Measurements from ENCODE around the gene IL20RB.

Gene IL20RB

DNA sequence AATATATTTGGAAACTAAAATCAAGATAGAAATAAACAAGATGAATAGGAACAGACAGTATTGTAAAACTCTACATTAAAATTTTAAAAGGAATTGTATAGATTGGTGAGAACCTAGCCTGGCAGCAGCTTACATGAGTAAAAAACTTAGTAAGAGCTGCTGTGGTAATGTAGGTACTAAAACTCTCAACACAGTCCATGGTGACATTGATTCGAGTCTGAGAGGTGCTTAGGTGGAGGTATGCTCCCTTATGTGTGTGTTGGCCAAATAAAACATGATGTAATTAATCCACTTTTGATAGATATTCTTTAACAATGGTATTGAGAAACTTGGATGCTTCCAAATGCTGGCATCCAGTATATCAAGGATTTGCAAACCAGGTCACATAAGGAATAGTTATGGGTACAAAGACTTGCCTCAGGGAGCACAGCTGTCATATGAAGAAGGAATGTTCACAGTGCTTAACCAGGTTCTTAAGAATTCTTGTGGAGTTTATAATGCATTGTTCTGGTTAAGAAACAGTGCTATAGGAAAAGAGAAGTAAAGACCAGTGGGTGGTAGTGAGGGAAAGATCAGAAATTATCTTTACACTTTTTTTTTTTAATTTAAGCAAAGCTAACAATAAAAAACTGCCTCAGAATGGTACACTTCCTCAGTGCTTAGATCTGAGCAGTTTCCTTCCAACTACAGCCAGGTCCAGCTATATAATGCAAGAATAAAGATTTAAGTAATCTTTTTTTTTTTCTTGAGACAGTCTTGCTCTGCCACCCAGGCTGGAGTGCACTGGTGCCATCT is 24.6 kb upstream of the IL20RB start:
- DNase-seq (no peak), ATAC-seq (peak; percentile 62)
- Mint-ChIP-seq H3K9me3 (peaks cover 5 to 7% of the 10 kb centered on the region in 2 donors), H3K4me3 (no peak overlapping the region), H3K27ac (peak overlapping the region; percentile 71 to 87), H3K4me1 (peaks cover 47% of the 10 kb centered on the region), H3K27me3 (no peaks in the 10 kb centered on the region)

DNA sequence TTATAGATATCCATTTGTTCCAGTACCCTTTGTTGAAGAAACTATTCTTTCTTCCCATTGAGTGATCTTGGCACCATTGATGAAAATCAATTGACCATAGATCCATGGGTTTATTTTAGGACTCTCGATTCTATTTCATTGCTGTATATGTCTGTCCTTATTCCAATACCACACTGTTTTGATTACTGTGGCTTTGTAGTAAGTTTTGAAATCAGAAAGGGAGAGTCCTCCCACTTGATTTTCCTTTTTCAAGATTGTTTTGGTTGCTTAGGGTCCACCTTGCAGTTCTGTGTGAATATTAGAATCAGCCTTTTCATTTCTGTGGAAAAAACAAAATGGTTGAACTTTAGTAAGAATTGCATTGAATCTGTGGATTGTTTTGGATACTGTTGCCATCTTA is 20.6 kb upstream of the IL20RB start:
- Mint-ChIP-seq H3K4me1 (peaks cover 55% of the 10 kb centered on the region), H3K27me3 (no peaks in the 10 kb centered on the region)

DNA sequence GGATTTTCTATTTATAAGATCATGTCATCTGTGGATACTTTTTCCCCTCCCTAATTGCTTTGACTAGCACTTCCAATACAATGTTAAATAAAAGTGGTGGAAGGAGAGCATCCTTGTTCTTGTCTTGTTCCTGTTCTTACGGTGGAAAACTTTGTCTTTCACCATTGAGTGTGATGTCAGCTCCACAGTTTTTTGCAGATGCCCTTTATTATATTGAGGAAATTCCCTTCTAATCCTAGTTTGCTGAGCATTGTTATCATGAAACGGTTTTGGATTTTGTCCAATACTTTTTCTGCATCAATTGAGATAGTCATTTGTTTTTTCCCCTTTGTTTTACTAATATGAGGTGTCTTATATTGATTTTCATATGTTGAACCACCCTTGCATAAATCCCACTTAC is 19.9 kb upstream of the IL20RB start:
- Mint-ChIP-seq H3K4me3 (no peak overlapping the region), H3K27me3 (no peaks in the 10 kb centered on the region), H3K9me3 (peaks cover 7 to 9% of the 10 kb centered on the region in 2 donors), H3K27ac (peak overlapping the region in 1 of 2 donors; percentile 50), H3K4me1 (peaks cover 55% of the 10 kb centered on the region)
- DNase-seq (no peak), ATAC-seq (no peak)

More for the DNA sequence above, 20.6 kb upstream of the IL20RB start:
- no peak for DNase-seq
- ATAC-seq: no peak
- Mint-ChIP-seq H3K27ac (no peak overlapping the region), H3K9me3 (peaks cover 7 to 9% of the 10 kb centered on the region in 2 donors), H3K4me3 (no peak overlapping the region)

DNA sequence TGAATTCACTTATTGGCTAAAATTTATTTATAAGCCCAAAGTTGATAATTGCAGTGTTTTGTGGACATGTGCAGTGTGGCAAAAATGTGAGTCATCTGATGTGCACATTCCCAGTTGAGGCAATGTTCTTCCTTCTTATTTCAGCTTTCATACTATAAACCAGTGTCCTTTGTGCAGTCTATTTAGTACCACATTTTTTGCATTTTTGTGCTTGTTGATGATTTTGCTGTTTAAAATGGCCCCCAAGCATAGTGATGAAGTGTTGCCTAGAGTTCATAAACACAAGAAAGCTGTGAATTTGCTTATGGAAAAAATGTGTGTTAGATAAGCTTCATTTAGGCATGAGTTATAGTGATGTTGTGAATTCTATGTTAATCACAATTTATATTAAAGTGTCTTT is 19.4 kb upstream of the IL20RB start:
- Mint-ChIP-seq H3K27me3 (no peaks in the 10 kb centered on the region), H3K27ac (peak overlapping the region in 1 of 2 donors; percentile 40), H3K4me1 (peaks cover 55% of the 10 kb centered on the region), H3K9me3 (peaks cover 7 to 9% of the 10 kb centered on the region in 2 donors), H3K4me3 (no peak overlapping the region)
- DNase-seq (no peak), ATAC-seq (peak; percentile 42)

DNA sequence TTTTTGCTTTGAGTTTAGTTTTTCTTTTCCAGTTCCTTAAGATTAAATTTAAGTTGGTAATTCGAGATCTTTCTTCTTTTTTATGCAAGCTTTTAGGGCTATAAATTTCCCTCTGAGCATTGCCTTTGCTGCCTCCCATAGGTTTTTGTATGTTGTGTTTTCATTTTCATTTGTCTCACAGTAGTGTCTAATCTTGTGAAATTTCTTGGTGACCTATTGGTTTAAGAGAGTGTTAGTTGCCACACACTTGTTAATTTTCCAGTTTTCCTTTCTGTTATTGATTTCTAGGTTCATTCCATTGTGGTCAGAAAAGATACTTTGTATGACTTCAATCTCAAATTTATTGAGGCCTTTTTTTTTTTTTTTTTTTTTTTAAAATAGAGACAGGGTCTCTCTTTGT is 18.3 kb upstream of the IL20RB start:
- H3K9me3 Mint-ChIP-seq: peaks cover 7 to 9% of the 10 kb centered on the region in 2 donors
- no peaks in the 10 kb centered on the region for H3K27me3 Mint-ChIP-seq
- ATAC-seq (no peak), DNase-seq (no peak)
- H3K27ac Mint-ChIP-seq: peak overlapping the region in 1 of 2 donors; percentile 77
- peaks cover 55% of the 10 kb centered on the region for H3K4me1 Mint-ChIP-seq
- H3K4me3 Mint-ChIP-seq: peak overlapping the region; percentile 26 to 30

DNA sequence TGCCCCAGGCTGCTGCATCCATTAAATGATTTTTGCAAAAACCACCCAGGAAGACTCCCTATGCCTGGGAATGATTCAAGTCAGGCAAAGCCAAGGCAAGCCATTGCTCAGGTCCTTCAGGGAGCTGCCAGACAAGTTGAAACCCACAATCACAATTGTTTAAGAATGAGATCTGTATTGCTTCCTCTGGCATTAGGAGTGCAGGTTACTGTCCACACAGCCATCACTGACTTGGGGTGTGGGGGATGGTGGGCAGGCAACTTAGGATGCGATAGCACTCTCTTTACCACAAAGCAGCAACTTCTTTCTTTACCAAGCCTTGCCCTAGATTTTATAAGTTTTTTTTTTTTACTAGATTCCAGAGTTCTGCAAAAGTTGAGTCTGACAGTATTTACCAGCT is 15.0 kb upstream of the IL20RB start:
- no peak for ATAC-seq
- H3K4me3 Mint-ChIP-seq: no peak overlapping the region
- DNase-seq: no peak
- no peaks in the 10 kb centered on the region for H3K27me3 Mint-ChIP-seq
- peaks cover 45% of the 10 kb centered on the region for H3K4me1 Mint-ChIP-seq
- peak overlapping the region in 1 of 2 donors; percentile 5 for H3K27ac Mint-ChIP-seq
- H3K9me3 Mint-ChIP-seq: peaks cover 0 to 4% of the 10 kb centered on the region in 2 donors

DNA sequence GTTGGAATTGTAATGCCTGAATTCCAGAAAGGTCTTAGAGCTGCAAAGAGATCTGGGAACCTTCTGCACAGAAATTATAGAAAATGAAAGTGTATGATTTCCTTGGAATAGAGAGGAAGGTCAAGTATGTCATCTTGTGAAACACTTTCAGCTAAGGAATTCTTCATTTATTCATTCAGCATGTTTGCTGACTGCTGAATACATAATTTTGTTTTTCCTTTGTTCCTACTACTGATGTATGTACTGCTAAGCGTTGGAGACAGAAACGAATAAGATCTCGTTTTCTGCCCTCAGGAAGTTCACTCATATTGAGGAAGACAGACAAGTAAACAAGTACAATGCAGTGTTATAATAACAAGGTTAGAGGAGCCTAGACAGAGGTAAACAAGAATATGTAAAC is 14.3 kb upstream of the IL20RB start:
- peak overlapping the region in 1 of 2 donors; percentile 70 for H3K27ac Mint-ChIP-seq
- no peaks in the 10 kb centered on the region for H3K27me3 Mint-ChIP-seq
- H3K4me1 Mint-ChIP-seq: peaks cover 38% of the 10 kb centered on the region
- peaks cover 0 to 4% of the 10 kb centered on the region in 2 donors for H3K9me3 Mint-ChIP-seq
- H3K4me3 Mint-ChIP-seq: no peak overlapping the region
- DNase-seq (no peak), ATAC-seq (no peak)

DNA sequence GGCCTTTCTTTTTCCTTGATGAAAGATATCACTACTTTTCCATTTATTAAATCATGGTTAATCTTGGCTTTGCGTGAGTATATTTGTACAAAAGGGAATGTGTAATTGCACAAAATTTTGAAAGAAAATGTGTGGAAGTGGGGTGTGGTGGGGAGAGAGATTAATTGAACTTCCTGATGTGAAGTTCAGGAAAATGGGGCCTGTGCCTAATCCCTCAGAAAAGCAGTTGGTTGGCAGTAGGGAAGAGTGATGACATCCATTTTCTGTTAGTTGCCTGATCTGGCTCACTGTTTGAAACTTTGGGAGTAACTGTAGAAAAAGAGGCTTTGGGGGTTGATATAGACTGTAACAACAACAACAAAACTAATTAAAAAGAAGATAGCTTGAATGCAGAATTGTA is 10.8 kb upstream of the IL20RB start:
- no peak overlapping the region for H3K27ac Mint-ChIP-seq
- no peak for ATAC-seq

DNA sequence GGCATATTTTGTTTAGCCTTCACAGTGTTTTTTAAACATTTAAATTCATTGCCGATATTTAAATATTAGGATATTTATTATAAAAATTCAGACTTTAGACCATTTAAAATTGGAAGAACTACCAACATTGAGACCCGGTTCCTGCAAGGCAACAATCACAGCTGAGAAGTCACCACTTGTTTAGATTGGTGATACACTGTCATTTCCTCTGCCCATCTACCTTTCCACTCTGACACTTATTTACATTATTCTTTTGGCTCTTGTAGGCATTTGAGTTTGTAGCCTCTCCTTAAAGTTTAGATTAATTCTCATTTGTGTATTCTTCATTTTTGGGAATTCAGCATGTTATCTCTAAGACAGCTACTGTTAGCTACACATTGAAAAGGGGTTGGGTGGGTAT is 10.3 kb upstream of the IL20RB start:
- Mint-ChIP-seq H3K27ac (peak overlapping the region in 1 of 2 donors; percentile 34), H3K4me3 (no peak overlapping the region), H3K27me3 (no peaks in the 10 kb centered on the region), H3K4me1 (peaks cover 11% of the 10 kb centered on the region), H3K9me3 (no peaks in the 10 kb centered on the region)
- DNase-seq (no peak), ATAC-seq (no peak)

More for the DNA sequence above, 10.8 kb upstream of the IL20RB start:
- peaks cover 14% of the 10 kb centered on the region for H3K4me1 Mint-ChIP-seq
- no peaks in the 10 kb centered on the region for H3K9me3 Mint-ChIP-seq
- DNase-seq: no peak
- H3K27me3 Mint-ChIP-seq: no peaks in the 10 kb centered on the region
- H3K4me3 Mint-ChIP-seq: no peak overlapping the region

DNA sequence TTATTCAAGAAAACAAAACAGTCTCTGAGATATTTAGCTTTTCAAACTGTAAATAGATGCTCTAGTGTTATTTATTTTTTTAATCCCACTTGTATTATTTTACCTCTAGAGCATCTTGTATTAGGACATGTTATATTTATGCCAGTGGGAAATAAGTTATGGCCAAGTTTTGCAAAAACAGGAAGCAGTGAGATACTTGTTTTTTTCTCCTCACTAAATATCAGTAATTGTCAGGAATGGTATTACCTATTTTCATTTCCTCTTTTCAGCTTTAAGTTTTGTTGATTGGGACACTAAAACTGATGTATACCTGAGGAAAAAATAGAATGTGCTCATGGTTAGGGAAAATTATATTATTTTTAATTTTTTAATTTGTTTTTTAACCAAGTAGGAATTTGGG is 8.6 kb upstream of the IL20RB start:
- no peaks in the 10 kb centered on the region for H3K27me3 Mint-ChIP-seq

DNA sequence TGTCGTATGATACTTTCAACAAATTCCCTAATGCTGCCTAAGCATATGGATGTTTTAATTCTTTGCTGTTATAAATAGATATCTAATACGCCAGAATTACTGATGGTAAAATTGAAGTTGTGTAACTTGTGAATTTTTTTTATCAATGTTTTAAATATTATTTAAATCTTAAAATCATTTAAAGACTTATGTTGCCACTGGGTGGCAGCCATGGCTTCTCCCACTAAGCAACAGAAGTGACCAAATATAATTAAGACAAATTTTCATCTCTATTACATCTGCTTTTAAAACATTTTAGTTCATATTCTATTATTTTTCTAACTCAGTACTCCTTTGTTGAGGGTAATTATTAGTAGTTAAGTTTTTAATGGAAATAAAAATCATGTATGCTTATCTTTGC is 8.1 kb upstream of the IL20RB start:
- Mint-ChIP-seq H3K9me3 (no peaks in the 10 kb centered on the region), H3K27ac (no peak overlapping the region), H3K4me3 (no peak overlapping the region), H3K27me3 (no peaks in the 10 kb centered on the region), H3K4me1 (peaks cover 2% of the 10 kb centered on the region)
- DNase-seq (no peak), ATAC-seq (no peak)

More for the DNA sequence above, 8.6 kb upstream of the IL20RB start:
- no peak for ATAC-seq
- no peak for DNase-seq
- H3K4me3 Mint-ChIP-seq: no peak overlapping the region
- no peaks in the 10 kb centered on the region for H3K9me3 Mint-ChIP-seq
- no peaks in the 10 kb centered on the region for H3K4me1 Mint-ChIP-seq
- no peak overlapping the region for H3K27ac Mint-ChIP-seq

DNA sequence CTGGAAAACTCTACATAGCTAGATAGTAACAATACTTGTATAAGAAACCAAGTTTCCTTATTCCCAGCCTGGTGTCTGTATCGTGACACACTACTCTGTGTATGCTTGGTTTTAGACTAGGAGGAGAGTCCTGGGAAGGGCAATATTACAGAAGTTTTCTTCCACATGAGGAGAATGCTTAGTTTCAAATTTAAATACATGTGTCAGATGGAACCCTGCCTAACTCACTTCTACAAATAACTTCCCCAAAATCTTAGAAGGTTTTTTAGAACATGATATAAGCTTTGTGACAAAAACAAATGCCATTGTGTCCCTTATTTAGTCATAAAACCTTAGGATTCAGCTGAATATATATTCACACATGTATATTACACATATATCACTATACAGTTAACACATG is 7.2 kb upstream of the IL20RB start:
- Mint-ChIP-seq H3K9me3 (no peaks in the 10 kb centered on the region), H3K4me3 (no peak overlapping the region), H3K27me3 (no peaks in the 10 kb centered on the region), H3K4me1 (peaks cover 6% of the 10 kb centered on the region), H3K27ac (no peak overlapping the region)
- ATAC-seq: no peak
- DNase-seq: no peak

DNA sequence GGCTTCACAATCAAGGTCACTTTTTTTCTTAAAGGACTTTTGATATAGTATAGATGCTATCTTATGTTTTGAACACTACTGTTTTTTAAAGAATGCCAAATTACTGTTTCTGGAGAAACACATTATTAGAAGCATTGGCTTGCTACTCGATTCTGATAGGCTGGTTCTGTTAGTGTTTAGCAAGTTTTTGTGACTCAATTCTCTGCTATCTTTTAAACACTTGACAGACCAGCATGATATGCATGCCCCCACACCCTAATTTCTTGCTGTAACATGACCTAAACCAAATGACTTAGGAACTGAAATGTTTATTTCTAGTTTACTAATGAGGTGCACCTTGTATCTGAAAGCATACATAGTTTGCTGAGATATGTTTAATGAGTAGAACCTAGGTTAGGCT is 5.5 kb upstream of the IL20RB start:
- Mint-ChIP-seq H3K27me3 (no peaks in the 10 kb centered on the region), H3K9me3 (no peaks in the 10 kb centered on the region), H3K27ac (no peak overlapping the region), H3K4me3 (no peak overlapping the region), H3K4me1 (peaks cover 6% of the 10 kb centered on the region)
- ATAC-seq (no peak), DNase-seq (no peak)

DNA sequence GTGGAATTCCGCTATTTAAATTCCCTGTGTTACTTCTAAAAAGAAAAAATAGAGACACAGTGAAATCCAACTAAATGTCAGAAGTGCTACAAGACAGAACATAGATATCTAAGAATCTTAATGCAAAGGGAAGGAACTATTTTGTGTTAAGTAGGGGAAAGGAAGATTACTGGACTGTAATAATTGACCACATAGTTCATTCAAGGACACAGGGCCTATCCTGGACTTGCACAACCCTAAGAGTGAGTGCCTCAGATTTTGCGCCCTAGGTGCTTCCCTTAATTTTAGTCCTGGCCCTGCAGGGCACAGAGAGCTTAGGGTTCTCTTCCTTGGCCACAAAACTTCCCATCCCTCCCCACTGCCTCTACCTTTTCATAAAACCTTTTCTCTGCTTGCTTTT is 3.5 kb upstream of the IL20RB start:
- no peak overlapping the region for H3K27ac Mint-ChIP-seq
- H3K4me3 Mint-ChIP-seq: no peak overlapping the region
- DNase-seq (no peak), ATAC-seq (no peak)
- no peaks in the 10 kb centered on the region for H3K9me3 Mint-ChIP-seq
- H3K27me3 Mint-ChIP-seq: no peaks in the 10 kb centered on the region
- H3K4me1 Mint-ChIP-seq: peaks cover 6% of the 10 kb centered on the region

DNA sequence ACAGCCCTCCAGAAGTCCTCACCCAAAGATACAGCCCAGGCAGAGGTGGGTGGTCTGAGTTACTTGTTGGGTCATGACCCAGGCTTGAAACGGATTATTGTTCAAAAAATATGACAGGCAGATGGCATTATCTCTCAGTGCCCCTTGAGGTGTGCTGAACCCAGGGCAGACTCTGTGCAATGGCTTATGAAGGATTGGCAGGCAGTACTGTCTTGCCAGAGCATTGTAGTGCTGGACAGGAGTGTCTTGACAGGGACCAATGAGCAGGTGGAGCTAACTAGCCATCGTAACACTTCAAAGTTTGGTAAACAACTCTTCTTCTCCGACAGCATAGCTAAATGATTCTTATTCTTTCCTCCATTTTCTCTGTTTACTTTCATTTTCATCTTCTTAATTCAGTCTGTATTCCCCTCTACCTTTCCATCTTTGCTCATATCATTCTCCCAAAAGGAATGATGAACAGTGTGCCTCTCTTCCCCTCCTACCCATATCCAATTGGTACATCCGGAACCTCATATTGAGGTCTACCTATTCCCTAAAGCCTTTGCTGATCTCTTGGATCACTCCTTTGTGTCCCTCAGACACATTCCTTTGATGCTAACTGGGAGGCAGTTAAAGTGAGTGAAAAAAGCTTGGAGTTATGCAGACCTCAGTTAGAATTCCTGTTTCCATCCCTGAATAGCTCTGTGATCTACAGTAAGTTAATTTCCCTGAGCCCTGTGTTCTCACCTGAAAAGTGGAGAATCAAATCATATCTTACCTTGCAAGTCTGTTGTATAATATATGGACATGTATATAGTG is 2.6 kb upstream of the IL20RB start:
- ATAC-seq: no peak
- Mint-ChIP-seq H3K4me1 (peaks cover 6% of the 10 kb centered on the region), H3K9me3 (no peaks in the 10 kb centered on the region), H3K27ac (peak overlapping the region; percentile 6 to 29), H3K4me3 (no peak overlapping the region), H3K27me3 (no peaks in the 10 kb centered on the region)
- no peak for DNase-seq

DNA sequence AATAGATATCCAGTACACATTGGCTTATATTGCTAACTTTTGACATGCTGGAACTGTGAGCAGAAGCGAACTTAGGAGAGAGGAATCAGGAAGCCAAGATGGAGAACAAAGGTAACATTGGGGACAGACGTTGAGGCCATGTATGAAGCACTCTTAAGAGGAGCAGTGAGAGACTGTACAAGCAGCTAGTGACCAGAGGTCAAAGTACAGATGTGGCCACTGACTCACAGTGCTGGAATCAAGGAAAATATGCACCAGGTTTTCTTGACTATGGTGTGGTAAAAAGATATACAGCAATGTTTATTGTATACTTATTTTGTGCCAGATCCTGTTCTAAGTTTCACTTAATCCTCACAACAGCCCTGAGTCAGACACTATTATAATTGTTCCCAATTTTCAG is 2.0 kb upstream of the IL20RB start:
- no peaks in the 10 kb centered on the region for H3K27me3 Mint-ChIP-seq
- DNase-seq: no peak
- no peak overlapping the region for H3K4me3 Mint-ChIP-seq
- H3K4me1 Mint-ChIP-seq: peaks cover 6% of the 10 kb centered on the region
- ATAC-seq: no peak
- H3K27ac Mint-ChIP-seq: no peak overlapping the region
- H3K9me3 Mint-ChIP-seq: no peaks in the 10 kb centered on the region

Data from stimulated activated naive CD8-positive, alpha-beta T cell treated with anti-CD3 and anti-CD28 coated beads, Interleukin-15, amount 100 ng/mL, for 72 hours (primary cell).